HG03159 (cell line): ENCODE measurements around the gene ARSI.

Experiments
- ATAC-seq: cut with Tn5 transposase; IDR thresholded peaks from one replicate; pipeline ENCODE4 v1.9.1; 2021; ENCODE audit warnings: mild to moderate bottlenecking, moderate library complexity; ENCODE audit not compliant: unreplicated experiment

ARSI gene

DNA sequence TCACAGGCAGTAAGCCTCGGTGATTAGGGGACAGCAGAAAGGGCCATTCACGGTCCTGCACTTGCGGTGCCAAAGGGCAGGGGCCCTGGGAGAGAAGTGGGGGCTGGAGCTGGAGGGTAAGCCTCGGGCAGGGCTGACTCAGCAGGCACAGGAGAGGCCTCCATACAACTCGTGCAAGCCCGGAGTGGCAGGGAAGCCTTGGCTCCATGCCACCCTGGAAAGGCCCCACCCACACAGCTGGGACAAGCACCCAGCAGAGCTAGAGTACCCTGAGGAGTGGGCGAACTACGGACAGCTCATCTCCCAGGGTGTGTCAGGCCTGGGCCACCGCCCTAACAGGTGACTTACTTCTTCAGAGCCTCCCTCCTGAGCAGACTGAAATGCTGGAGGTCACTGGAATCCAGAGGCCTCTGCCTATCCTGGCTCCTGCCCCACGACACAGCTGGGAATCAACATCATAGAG lies 7.5 kb downstream of the ARSI start:
- no peak for ATAC-seq

- ATAC-seq, result no peak
These were observed 8.1 kb downstream of the ARSI start for GRCh38 chr5:150294551-150295071.

DNA sequence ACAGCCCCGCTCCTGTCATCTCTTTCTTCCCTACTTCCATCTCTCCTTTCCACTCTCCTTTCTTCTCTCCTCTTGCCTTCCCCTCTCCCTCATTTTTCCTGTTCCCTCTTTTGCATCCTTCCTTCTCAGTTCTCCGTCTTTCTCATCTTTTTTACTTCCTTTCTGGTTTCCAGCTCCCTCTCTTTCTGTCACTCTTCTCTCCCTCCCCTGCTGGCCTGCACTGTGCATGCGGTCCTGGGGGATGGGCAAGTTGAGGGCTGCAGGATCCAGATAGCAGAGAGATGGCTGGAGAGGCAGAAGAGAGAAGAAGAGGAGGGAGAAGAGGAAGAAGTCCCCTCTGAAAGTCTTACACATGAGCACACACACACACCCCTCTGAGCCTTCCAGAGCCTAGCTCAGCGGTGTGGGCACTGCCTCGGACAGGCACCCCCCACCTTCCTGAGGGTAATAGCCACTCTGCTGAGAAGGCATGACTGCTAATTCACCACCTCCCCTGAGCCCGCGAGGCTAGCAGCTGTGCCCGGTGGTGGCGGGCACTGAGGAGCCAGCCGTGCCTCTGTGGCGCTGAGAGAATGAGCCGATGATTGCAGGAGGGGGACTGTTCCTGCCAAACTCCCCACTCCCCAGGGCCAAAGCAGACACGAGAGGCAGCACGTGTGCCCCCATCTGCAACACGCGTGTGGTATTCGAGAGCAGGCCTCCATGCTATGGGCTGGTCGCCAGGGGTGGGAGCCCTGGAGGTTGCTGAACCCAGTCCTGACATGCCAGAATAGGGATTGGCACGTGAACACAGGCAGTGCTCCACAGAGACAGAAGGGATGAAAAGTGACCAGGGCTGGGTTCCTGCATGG lies 9.4 kb downstream of the ARSI start:
- no peak for ATAC-seq

- ATAC-seq, result no peak
These were observed 11.0 kb downstream of the ARSI start for GRCh38 chr5:150291388-150292385.

GRCh38 chr5:150289551-150290390 lies 12.9 kb downstream of the ARSI start, which contains the start of gene CAMK2A:
Gene CAMK2A (minus strand): TSS chr5:150289773. CDS start chr5:150289625, 148 bp downstream.
- no peak for ATAC-seq

- ATAC-seq, result no peak
These were observed 13.9 kb downstream of the ARSI start for GRCh38 chr5:150288791-150289190.

DNA sequence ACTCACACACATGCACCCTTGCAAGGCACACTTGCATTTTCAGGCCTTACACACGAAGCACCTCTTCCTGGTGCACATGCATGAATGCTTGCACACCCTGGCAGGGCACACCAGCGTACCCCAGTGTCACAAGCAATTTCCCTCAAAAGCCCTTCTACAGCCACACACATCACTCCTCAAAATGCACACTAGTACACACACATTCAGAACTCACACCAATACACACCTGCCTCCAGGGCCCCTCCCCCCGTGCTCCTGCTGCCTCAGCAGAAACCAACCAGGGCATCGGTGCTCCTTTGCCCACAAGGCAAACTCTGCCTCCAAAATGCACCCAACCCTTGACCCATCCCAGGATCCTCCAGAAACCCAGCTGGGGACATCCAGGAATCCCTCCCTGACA lies 14.3 kb downstream of the ARSI start:
- ATAC-seq, result no peak

- peak; percentile 47 for ATAC-seq
These were observed 15.9 kb downstream of the ARSI start for GRCh38 chr5:150286820-150287219.

DNA sequence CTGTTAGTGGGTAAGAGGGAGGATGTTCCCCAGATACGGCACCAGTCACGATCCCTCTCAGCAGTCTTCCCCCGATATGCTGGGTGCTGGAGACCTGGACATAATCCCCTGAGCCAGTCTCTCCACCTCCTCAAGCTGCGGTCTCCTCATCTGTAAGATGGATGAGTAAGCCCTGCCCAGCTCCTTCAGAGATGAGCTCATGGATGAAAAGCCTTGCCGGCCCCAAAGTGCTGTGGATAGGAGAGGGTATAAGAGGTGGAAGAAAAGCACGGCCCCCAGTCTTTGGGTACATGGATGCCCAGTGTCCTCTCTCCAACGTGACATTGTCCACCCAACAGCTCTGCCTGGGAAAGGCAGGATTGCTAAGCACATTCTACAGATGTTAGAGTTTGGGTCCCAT lies 17.6 kb downstream of the ARSI start:
- ATAC-seq, result no peak

GRCh38 chr5:150284311-150284710 lies 18.4 kb downstream of the ARSI start:
- no peak for ATAC-seq

DNA sequence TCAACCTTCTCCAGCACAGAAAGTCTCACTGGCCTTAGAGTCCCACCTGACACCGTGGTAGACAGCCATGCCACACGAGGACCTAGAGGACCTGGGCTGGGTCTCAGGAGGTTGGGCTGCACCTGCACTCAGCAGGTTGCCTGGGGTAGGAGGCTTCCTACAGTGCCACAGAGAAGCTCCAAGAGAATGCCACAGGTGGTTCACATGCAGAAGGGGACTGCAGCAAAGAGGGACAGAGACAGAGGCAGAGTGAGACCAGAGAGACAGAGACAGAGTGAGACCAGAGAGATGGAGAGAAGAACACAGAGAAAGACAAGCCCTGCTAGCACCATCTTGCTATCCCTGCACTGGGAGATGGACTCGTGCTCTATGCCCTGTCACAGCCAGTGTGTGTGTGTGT lies 18.8 kb downstream of the ARSI start:
- no peak for ATAC-seq

DNA sequence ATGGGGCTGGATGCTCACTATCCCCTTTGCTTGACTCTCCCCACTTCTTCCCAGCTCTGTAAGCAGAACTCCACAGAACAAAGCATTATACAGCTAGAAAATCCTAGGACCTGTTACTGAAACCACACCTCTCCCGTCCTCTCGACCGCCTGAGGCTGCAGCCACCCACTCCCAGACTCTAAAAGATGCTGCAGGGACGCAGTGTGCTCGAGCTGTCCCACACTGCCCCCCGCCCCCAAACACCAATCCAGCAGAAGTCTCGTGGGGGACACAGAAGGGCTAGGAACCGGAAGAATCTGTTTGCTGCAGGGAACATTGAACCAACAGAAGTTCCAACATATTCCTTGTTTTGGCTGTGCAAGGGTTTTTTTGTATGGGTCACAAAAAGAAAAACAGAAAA lies 20.7 kb downstream of the ARSI start:
- no peak for ATAC-seq

DNA sequence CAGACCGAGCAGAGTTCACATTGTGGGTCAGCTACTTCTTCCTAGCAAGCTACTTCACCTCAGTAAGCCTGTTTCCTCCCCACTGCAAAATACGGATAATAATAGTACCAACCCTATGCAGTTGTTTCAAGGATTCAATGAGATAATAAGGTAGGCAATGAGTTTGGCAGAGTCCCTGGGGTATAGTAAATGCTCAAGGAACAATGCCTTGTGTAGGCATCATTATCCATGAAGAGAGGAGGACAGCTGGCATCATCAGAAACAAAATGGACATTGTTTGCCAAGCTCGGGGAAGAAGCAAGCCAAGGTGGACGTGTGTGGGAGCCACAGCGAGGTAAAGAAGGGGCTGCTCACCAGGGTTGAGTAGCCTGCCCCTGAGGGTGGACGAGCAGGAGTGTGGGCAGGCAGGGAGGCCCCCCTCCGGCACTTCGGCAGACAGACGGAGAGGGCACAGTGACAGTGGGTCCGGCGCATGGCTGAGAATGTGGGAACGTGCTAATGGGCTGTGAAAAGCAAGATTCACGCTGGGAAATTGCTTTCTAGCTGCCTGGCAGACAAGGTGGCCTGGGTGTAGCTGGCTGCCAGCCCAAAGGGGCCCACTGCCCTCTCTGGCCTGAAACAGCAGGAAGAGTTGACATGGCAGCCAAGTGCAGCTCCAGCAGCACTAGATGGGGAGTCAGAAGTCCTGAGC lies 23.2 kb downstream of the ARSI start:
- ATAC-seq, result no peak

DNA sequence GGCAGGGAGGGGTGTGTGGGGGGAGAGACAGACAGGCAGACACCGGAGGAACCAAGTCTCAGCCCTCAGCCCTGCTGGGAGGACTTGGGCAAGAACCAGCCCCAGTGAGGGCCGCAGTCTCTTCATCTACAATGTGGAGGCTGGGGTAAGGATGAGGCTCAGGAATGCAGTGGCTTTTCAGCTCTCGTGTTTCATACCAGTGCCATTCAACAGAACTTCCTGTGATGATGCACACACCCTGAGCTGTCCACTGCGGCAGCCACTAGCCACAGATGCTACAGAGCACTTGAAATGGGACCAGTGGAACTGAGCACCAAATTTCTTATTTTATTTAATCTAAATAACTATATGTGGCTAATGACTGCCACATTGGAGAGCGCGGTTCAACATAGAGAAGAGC lies 23.8 kb downstream of the ARSI start:
- no peak for ATAC-seq

DNA sequence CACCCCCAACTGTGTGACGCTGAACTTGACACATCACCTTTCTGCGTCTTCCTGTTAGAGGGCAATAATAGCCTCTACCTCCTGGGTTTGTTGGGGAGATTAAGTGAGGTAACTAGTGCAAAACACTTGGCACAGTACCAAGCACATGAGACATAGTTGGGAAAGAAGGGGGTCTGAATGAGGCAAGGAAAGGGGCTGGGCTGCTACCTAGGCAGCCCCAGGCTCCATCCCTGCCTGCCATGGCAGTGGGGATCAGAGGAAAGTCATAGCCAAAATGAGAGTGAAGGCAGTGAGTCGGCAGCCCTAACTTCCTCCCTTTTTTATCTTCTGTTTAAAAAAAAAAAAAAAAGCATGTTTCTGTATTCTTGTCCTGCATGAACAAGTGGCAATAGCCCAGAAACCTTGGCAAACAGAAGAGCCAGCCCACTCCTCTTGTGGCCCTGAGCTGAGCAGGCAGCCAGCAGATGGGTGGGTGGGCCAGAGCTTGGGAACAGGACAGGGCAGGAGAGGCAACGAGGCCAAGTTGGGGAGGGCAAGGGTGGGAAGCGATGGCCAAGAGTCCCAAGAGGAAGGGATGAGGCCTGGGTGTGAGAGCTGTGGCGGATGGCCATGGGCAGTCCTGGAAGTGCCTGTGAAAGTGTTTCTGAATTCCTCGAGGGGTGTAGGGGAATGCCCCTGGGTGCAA lies 24.5 kb downstream of the ARSI start:
- no peak for ATAC-seq

- ATAC-seq, result no peak
These were observed 25.7 kb downstream of the ARSI start for GRCh38 chr5:150277043-150277442.

DNA sequence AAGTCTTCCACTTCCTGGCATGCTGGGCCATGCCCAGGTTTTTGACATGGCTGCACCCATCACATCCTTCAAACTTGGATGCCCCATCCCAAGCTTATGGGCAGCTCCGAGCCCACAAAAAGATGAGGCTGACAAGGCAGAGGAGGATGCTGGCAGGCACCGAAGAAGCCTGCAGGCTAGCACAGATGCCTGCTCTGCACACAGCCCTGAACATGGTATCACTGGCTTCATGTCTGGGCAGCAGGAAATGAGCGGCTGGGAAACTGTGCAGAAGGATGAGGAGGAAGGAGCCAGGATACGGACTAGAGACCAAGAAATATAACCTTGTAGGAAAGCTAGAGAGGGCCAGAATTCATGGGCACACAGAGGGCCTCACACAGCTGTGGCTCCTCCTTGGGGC lies 27.9 kb downstream of the ARSI start:
- ATAC-seq, result no peak

DNA sequence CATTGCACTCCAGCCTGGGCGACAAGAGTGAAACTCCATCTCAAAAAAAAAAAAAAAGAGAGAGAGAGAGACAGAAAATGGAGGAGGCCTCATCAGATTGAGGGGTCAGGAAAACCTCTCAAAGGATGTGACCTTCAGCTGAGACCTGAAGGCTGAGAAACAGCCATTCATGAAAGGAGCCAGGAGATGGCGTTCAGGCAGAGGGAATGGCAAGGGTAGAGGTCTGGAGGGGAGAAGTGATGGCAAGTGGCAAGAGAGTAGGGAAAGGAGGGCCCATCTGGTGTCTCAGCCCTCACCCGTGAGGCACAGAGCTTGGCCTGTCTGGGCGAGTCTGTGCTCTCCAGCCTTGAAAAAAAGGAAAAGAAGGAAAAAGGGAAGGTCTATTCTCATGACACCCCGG lies 30.2 kb downstream of the ARSI start:
- no peak for ATAC-seq

- ATAC-seq, result no peak
These were observed 30.8 kb downstream of the ARSI start for GRCh38 chr5:150271923-150272322.
